H1 (cell line): ENCODE measurements around the gene ANKRD53. TPM values are rescaled to one million over a fixed set of nuclear protein-coding genes. Genes with fewer than 3 reads are reported as not detected.

Source experiments
- CTCF ChIA-PET: fragments of 300-600 bp; sonication (Branson Sonifier 250); formaldehyde crosslinking; loops from one replicate; lab custom pipeline; 2021; ENCODE audit not compliant: partially characterized antibody; lab: Charles Lee
- POLR2A ChIA-PET: fragments of 300-600 bp; sonication (Branson Sonifier 250); formaldehyde crosslinking; loops from one replicate; lab custom pipeline; 2021; ENCODE audit warnings: inconsistent platforms; ENCODE audit not compliant: partially characterized antibody; lab: Charles Lee
- DNase-seq, 2 experiments: peaks; one replicate each; pipeline versions ENCODE4 v3.0.0 to v3.0.0-alpha.2; 2010 to 2022; ENCODE audit warnings: low spot score in 2 of 2, low read depth in 1 of 2, mixed read lengths in 1 of 2
- FAIRE-seq: peaks from 2 replicates; lab custom pipeline; 2011; peaks lifted over from hg19 to GRCh38; lab: Jason Lieb, UNC
- H2AFZ ChIP-seq: 2 replicates; pipeline ENCODE4 v1.8.1; 2012; ENCODE audit warnings: low read length, inconsistent platforms
- H2AK5ac ChIP-seq: 2 replicates; pipeline ENCODE4 v1.6.1; 2013; ENCODE audit warnings: low read depth, low read length
- H2BK120ac ChIP-seq: replicated peaks from 2 replicates; pipeline ENCODE3; 2013; ENCODE audit warnings: low read depth, low read length, inconsistent platforms
- H2BK12ac ChIP-seq: 2 replicates; pipeline ENCODE4 v1.6.1; 2013; ENCODE audit warnings: low read depth, low read length
- H2BK15ac ChIP-seq: 2 replicates; pipeline ENCODE4 v1.6.1; 2013; ENCODE audit warnings: low read length
- H2BK20ac ChIP-seq: 2 replicates; pipeline ENCODE4 v1.6.1; 2013; ENCODE audit warnings: low read length
- H2BK5ac ChIP-seq: 2 replicates; pipeline ENCODE4 v1.6.1; 2013; ENCODE audit warnings: low read depth, low read length
- H3K14ac ChIP-seq: 2 replicates; pipeline ENCODE4 v1.6.1; 2013; ENCODE audit warnings: inconsistent platforms; ENCODE audit not compliant: insufficient read length
- H3K18ac ChIP-seq: 2 replicates; pipeline ENCODE4 v1.6.1; 2013; ENCODE audit warnings: low read length; ENCODE audit errors: extremely low read depth
- H3K23ac ChIP-seq: 2 replicates; pipeline ENCODE4 v1.6.1; 2013; ENCODE audit warnings: inconsistent platforms; ENCODE audit not compliant: insufficient read length
- H3K23me2 ChIP-seq: 2 replicates; pipeline ENCODE4 v1.6.1; 2013; ENCODE audit warnings: low read depth, low read length
- H3K27ac ChIP-seq: 2 replicates; pipeline ENCODE4 v1.6.1; 2011; ENCODE audit warnings: low read depth, low read length, inconsistent platforms
- H3K27me3 ChIP-seq, 4 experiments: replicated peaks in 1 of 4; 1 replicate in 1 of 4; 2 replicates in 3 of 4; pipeline versions ENCODE4 v1.6.1 to v1.8.1; 2011 to 2013; ENCODE audit warnings: low read length in 3 of 4, mild to moderate bottlenecking in 3 of 4, inconsistent platforms in 2 of 4, mixed read lengths in 2 of 4, moderate library complexity in 1 of 4; ENCODE audit not compliant: control insufficient read depth in 3 of 4, insufficient read depth in 3 of 4; ENCODE audit errors: extremely low read depth in 1 of 4
- H3K36me3 ChIP-seq, 4 experiments: 2 replicates each; pipeline versions ENCODE4 v1.6.1 to v1.8.1; 2011 to 2013; ENCODE audit warnings: mild to moderate bottlenecking in 4 of 4, low read length in 3 of 4, moderate library complexity in 2 of 4, control low read depth in 1 of 4, inconsistent platforms in 1 of 4; ENCODE audit not compliant: insufficient read depth in 4 of 4, control insufficient read depth in 2 of 4
- H3K4ac ChIP-seq: replicated peaks from 2 replicates; pipeline ENCODE3; 2013; ENCODE audit warnings: low read length, low read depth, mixed read lengths, inconsistent platforms; ENCODE audit not compliant: insufficient read length
- H3K4me1 ChIP-seq, 4 experiments: replicated peaks in 1 of 4; 1 replicate in 1 of 4; 2 replicates in 3 of 4; pipeline versions ENCODE4 v1.6.1 to v1.8.1; 2011 to 2013; ENCODE audit warnings: low read length in 3 of 4, inconsistent platforms in 2 of 4, mixed read lengths in 1 of 4; ENCODE audit not compliant: insufficient read depth in 4 of 4, control insufficient read depth in 3 of 4
- H3K4me2 ChIP-seq, 2 experiments: 2 replicates each; pipeline versions ENCODE4 v1.6.1 to v1.8.1; 2011 to 2013; ENCODE audit warnings: low read depth in 2 of 2, low read length in 2 of 2, control low read depth in 1 of 2, inconsistent platforms in 1 of 2, mild to moderate bottlenecking in 1 of 2; ENCODE audit not compliant: insufficient read depth in 1 of 2
- H3K4me3 ChIP-seq, 4 experiments: fragments of 200-600, 300-600 bp in 1 of 4; sonication (generic), shearing (Covaris generic), sonication (Bioruptor Twin) in 1 of 4; 2 replicates each; pipeline versions ENCODE4 v1.5.1 to v1.8.1; 2011 to 2016; ENCODE audit warnings: low read length in 4 of 4, low read depth in 3 of 4, control low read depth in 2 of 4, inconsistent platforms in 2 of 4, mild to moderate bottlenecking in 2 of 4, mixed read lengths in 1 of 4, moderate library complexity in 1 of 4; ENCODE audit not compliant: insufficient read depth in 2 of 4; ENCODE audit errors: extremely low read depth in 1 of 4
- H3K56ac ChIP-seq: replicated peaks from 2 replicates; pipeline ENCODE3; 2013; ENCODE audit warnings: low read depth, mild to moderate bottlenecking, mixed read lengths, low read length, inconsistent platforms; ENCODE audit not compliant: insufficient read length
- H3K79me1 ChIP-seq: 2 replicates; pipeline ENCODE4 v1.6.1; 2013; ENCODE audit warnings: low read depth, low read length, control low read depth
- H3K79me2 ChIP-seq, 2 experiments: 2 replicates each; pipeline versions ENCODE4 v1.6.1 to v1.8.1; 2012 to 2013; ENCODE audit warnings: low read length in 2 of 2, mild to moderate bottlenecking in 2 of 2, inconsistent platforms in 1 of 2; ENCODE audit not compliant: insufficient read depth in 2 of 2, control insufficient read depth in 1 of 2
- H3K9ac ChIP-seq, 4 experiments: replicated peaks in 1 of 4; 1 replicate in 1 of 4; 2 replicates in 3 of 4; pipeline versions ENCODE4 v1.6.1 to v1.8.1; 2011 to 2013; ENCODE audit warnings: low read depth in 3 of 4, low read length in 3 of 4, control low read depth in 2 of 4, mild to moderate bottlenecking in 2 of 4, moderate library complexity in 2 of 4, inconsistent platforms in 1 of 4; ENCODE audit errors: extremely low read depth in 1 of 4
- H3K9me3 ChIP-seq, 2 experiments: 2 replicates each; pipeline versions ENCODE4 v1.6.1 to v1.8.1; 2012 to 2013; ENCODE audit warnings: mild to moderate bottlenecking in 2 of 2, moderate library complexity in 2 of 2, control low read depth in 1 of 2, inconsistent platforms in 1 of 2, low read depth in 1 of 2, low read length in 1 of 2, mixed read lengths in 1 of 2; ENCODE audit not compliant: insufficient read depth in 2 of 2
- H4K20me1 ChIP-seq, 2 experiments: replicated peaks in 1 of 2; 2 replicates each; pipeline versions ENCODE3 to v1.8.1; 2011 to 2013; ENCODE audit warnings: inconsistent platforms in 2 of 2, low read length in 2 of 2, mild to moderate bottlenecking in 1 of 2; ENCODE audit not compliant: insufficient read depth in 2 of 2, control insufficient read depth in 1 of 2
- H4K5ac ChIP-seq: 2 replicates; pipeline ENCODE4 v1.6.1; 2013; ENCODE audit warnings: low read length, low read depth, mixed read lengths, inconsistent platforms; ENCODE audit not compliant: insufficient read length
- H4K8ac ChIP-seq: 2 replicates; pipeline ENCODE4 v1.8.0; 2013; ENCODE audit warnings: mild to moderate bottlenecking, moderate library complexity, low read length, inconsistent platforms; ENCODE audit not compliant: insufficient read depth; ENCODE audit errors: extremely low read depth
- H4K91ac ChIP-seq: replicated peaks from 2 replicates; pipeline ENCODE3; 2013; ENCODE audit warnings: low read length, mixed read lengths, inconsistent platforms; ENCODE audit not compliant: insufficient read length
- CHD2 ChIP-seq: IDR thresholded peaks from 2 replicates; pipeline ENCODE4 v1.6.1; 2012; ENCODE audit warnings: low read length, improper control_type of control experiment
- JUN ChIP-seq: IDR thresholded peaks from 2 replicates; pipeline ENCODE4 v1.6.1; 2011; ENCODE audit warnings: low read depth, mild to moderate bottlenecking, improper control_type of control experiment, low read length
- TEAD4 ChIP-seq: IDR thresholded peaks from 2 replicates; pipeline ENCODE4 v1.6.1; 2012; ENCODE audit warnings: low read depth, low read length, inconsistent platforms, mixed read lengths
- WGBS, 2 experiments: shearing (Covaris generic) in 1 of 2; methylation state at CpG; one replicate each; pipeline versions ENCODE4 v1.1.6 to v1.1.7; 2013 to 2015; ENCODE audit warnings: low lambda C conversion rate in 2 of 2, mixed read lengths in 2 of 2, inconsistent platforms in 1 of 2, low coverage in 1 of 2, missing lambda C conversion rate in 1 of 2; ENCODE audit not compliant: insufficient replicate concordance in 2 of 2, insufficient coverage in 1 of 2, insufficient read length in 1 of 2; ENCODE audit errors: extremely low coverage in 1 of 2, missing lambda C conversion rate in 1 of 2; 5-methylcytosine and 5-hydroxymethylcytosine counted together
- polyA plus RNA-seq, 7 experiments: library from polyadenylated mRNA; depleted of rRNA in 3 of 7; stranded (reverse) in 5 of 7; unstranded in 2 of 7; fragments of >200 nt in 5 of 7; fragments of 200-250 nt in 2 of 7; gene quantifications; 1 replicate in 5 of 7; 2 replicates in 1 of 7; 4 replicates in 1 of 7; pipeline versions ENCODE4 v1.2.1 to v1.2.3, GENCODE V29; 2011 to 2013; ENCODE audit warnings: missing spikeins in 2 of 7, mixed read lengths in 2 of 7
- total RNA-seq: library from RNA; stranded (reverse); fragmentation: NEBNext Ultra II Directional; extraction: Animal tissue kit (Norgen Biotek cat#: 25700); gene quantifications from 2 replicates; pipeline ENCODE4 v1.2.1, GENCODE V29; 2021

Gene ANKRD53
- total and polyA plus RNA-seq, 2 of the 8 experiments (the other 6 are each of a cell fraction or from before 2014, with no cell fraction given), result 0.39 to 0.70 TPM

GRCh38 chr2:70964596-70965386, 13.6 kb upstream of the ANKRD53 start:
- H3K23ac ChIP-seq, result no peak overlapping the region
- no peak overlapping the region for H2BK120ac ChIP-seq
- no peak overlapping the region for H4K5ac ChIP-seq
- no peak overlapping the region for H2BK5ac ChIP-seq
- ChIA-PET CTCF (interaction anchor here (0.8 to 8.6 kb wide), 27 partner anchors 9 to 123 kb away, joined by 3 to 99 read pairs (median 4); partner anchors contain the start of genes ANKRD53 and ATP6V1B1), POLR2A (interaction anchor here (1.0 to 1.4 kb wide), 4 partner anchors 10 to 26 kb away, joined by 3 to 6 read pairs (median 4); no protein-coding TSS in a partner anchor)
- no peaks in the 10 kb centered on the region for H3K79me1 ChIP-seq
- no peak overlapping the region for H4K91ac ChIP-seq
- no peak overlapping the region for H3K27ac ChIP-seq
- H4K8ac ChIP-seq, result peak overlapping the region; percentile 72; the same call in 1 of the 2 replicates
- H3K56ac ChIP-seq, result no peak overlapping the region
- H2AK5ac ChIP-seq, result no peak overlapping the region
- peak overlapping the region; percentile 37; the same call in 1 of the 2 replicates for H2AFZ ChIP-seq
- no peaks in the 10 kb centered on the region; the same call in 1 of the 2 replicates for H3K23me2 ChIP-seq
- peaks cover 10 to 38% (median 28%) of the 10 kb centered on the region in 4 experiments for H3K27me3 ChIP-seq
- no peak overlapping the region for H2BK12ac ChIP-seq
- peak overlapping the region in 3 of 4 experiments; percentile 18 to 64 (median 27); a peak in 7 of 8 replicates for H3K4me3 ChIP-seq
- H3K14ac ChIP-seq, result no peak overlapping the region
- no peaks in the 10 kb centered on the region for H3K79me2 ChIP-seq
- H3K9me3 ChIP-seq, result no peaks in the 10 kb centered on the region
- H4K20me1 ChIP-seq, result no peaks in the 10 kb centered on the region
- WGBS, 2 experiments, result 8% methylated on average over 44 of the region's 59 CpGs; no CpG with 5 or more reads in 1 of the 2 experiments
- H2BK20ac ChIP-seq, result no peak overlapping the region
- H2BK15ac ChIP-seq, result no peak overlapping the region
- DNase-seq (peak in 1 of 2 experiments; percentile 92), FAIRE-seq (no peak)
- H3K36me3 ChIP-seq, result no peaks in the 10 kb centered on the region
- H3K9ac ChIP-seq, result no peak overlapping the region
- H3K4me2 ChIP-seq, result peak overlapping the region; percentile 15 to 73
- no peak overlapping the region for H3K18ac ChIP-seq
- no peaks in the 10 kb centered on the region for H3K4me1 ChIP-seq
- H3K4ac ChIP-seq, result no peak overlapping the region
- no peak for TF ChIP-seq CHD2
- TF ChIP-seq JUN, result no peak
- TF ChIP-seq TEAD4, result peak; percentile 90
